Cerebellar nuclear complex (tissue), 1 donor: ENCODE measurements around the gene TMEM222.
"Not testable (repeated sequence)": the region's sequence is repeated elsewhere in the genome, so short reads cannot be mapped to it uniquely, and the experiment has no call there.

Source experiments
- DNase-seq, 2 experiments: peaks; one replicate each; lab custom pipeline; 2025; lab: John Stamatoyannopoulos, UW

The TMEM222 gene

DNA sequence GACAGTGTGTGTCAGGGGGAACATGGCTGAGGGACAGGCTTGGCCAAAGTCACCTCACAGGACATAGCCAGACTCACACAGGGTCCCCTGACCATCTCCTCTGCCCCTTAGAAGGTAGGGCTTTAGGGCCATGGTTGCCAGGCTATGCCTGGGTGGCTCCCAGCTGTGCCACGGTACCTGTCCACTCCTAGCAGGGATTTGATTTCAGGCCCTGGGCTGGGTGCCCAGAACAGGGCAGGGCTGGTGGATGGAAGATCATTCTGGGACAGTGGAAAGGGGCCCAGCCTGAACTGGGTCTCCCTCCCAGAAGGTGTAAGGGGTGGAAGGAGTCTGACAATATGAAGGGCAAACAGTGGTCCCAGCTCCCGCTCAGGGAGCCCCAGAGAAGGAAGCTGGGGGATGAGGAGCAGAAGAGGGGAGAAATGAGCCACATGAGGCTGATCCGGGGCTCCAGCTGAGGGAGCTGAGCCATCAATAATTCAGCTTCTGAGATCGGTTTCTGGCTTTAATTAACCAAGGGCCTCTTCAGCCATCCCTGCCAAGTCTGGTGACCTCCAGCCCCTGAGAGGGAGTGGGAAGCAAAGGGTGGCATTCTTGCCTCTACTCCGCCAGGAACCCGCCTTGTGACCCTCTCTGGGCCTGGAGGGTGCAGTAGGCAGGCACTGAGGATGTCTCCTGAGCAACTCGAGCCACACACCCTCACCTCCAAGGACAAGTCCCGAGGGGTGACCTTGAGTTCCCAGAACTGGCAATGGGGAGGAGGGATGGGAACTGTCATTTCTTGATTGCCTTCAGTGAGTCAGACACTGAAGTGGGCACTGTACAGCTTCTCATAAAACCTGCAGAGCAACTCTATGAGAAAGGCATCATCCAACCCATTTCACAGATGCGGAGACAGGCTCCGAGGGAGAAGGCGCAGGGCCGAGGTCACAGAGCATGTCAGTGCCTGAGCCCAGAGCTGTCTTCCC lies 59.1 kb downstream of the TMEM222 start:
- no peak for DNase-seq

- no peak for DNase-seq
Measured at GRCh38 chr1:27381969-27382762, 60.2 kb downstream of the TMEM222 start.

DNA sequence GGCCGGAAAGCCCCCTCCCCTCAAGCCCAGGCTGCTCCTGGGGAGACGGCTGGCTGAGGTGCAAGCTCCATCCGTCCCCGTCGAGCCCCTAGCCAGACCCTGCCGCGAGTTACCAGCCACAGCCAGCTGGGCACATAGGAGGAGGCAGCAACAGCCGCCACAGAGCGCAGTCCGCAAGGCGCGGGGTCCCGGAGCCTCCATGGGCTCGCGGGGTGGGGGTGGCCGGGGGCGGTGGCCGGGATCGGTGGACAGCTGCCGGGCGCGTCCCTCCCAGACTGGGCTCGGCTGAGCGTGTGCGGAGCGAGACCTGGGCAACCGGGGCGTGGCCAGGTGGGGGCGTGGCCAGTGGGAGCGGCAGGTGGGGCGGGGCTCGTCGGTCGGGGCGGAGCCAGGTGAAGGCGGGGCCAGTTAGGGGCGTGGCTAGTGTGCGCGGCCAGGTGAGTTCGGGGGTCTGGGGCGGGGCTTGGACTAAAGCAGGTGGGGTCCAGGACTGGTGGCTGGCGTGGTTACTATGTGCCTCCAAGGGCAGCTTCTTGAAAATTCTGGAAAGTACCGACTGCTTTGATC lies 61.2 kb downstream of the TMEM222 start, which contains the start of gene CD164L2:
Gene CD164L2, minus strand, starts transcription at position 295 of the 567 bp plus-strand sequence. Its CDS starts 94 bp downstream, at position 201.
- no peak for DNase-seq

DNA sequence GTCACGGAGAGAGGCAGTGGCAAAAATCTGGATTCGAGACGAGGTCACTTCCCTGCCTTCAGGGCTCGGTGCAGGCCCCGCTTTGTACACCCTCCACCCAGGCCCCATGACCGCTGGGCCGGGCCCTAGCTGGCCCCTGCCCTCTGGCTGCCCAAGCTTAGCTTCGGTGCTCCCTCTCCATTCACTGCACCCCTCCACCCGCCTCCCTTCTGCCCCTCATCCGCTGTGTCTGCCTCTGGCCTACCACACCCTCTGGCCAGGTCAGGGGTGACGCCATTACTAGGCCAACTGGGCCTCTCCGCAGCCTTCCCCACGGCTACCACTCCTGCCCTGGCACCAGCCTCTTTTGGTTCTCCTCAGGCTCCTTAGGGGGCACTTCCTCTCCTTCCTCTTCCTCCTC lies 61.7 kb downstream of the TMEM222 start:
- DNase-seq, result no peak

- DNase-seq, result not testable (repeated sequence)
Measured at GRCh38 chr1:27384797-27385196, 62.8 kb downstream of the TMEM222 start.
